Activated naive CD4-positive, alpha-beta T cell treated with anti-CD3 and anti-CD28 coated beads for 36 hours (primary cell): Measurements from ENCODE around the gene CHST5. TPM values are rescaled to one million over a fixed set of nuclear protein-coding genes. Genes with fewer than 3 reads are reported as not detected.
"Not testable (repeated sequence)": the region's sequence is repeated elsewhere in the genome, so short reads cannot be mapped to it uniquely, and the experiment has no call there.

Experiments used
- CTCF ChIA-PET: fragments of 350-600 bp; sonication (Branson Sonifier 250); formaldehyde crosslinking; loops from one replicate; lab custom pipeline; 2021; ENCODE audit warnings: antibody characterized with exemption; lab: Charles Lee
- DNase-seq: peaks from one replicate; pipeline ENCODE4 v3.0.0-alpha.2; 2020
- H3K27ac Mint-ChIP-seq: one replicate; pipeline ENCODE4 v1.8.0; 2021; ENCODE audit warnings: mild to moderate bottlenecking, mixed read lengths
- H3K27me3 Mint-ChIP-seq: one replicate; pipeline ENCODE4 v1.8.0; 2021; ENCODE audit warnings: low read depth, mixed read lengths
- H3K36me3 Mint-ChIP-seq: one replicate; pipeline ENCODE4 v1.8.0; 2021; ENCODE audit warnings: low read depth, mixed read lengths
- H3K4me1 Mint-ChIP-seq: one replicate; pipeline ENCODE4 v1.8.0; 2021; ENCODE audit warnings: low read depth, mixed read lengths
- H3K4me3 Mint-ChIP-seq: one replicate; pipeline ENCODE4 v1.8.0; 2021; ENCODE audit warnings: mild to moderate bottlenecking, moderate library complexity, mixed read lengths
- H3K9me3 Mint-ChIP-seq: one replicate; pipeline ENCODE4 v1.8.0; 2021; ENCODE audit warnings: mixed read lengths
- intact Hi-C: fragments of 100-400 bp; cut with micrococcal nuclease; formaldehyde crosslinking; loops from one replicate; pipeline ENCODE4 v1.15.1; 2023
- total RNA-seq, 2 experiments: library from RNA; stranded (reverse); gene quantifications; one replicate each; pipeline ENCODE4 v1.2.3, GENCODE V29; 2021

The CHST5 gene
- total RNA-seq, 2 experiments from 2014 or later: 0.10 TPM; not detected in 1

- peak; percentile 89 for DNase-seq
- peaks cover 9% of the 10 kb centered on the region for H3K36me3 Mint-ChIP-seq
- H3K27me3 Mint-ChIP-seq: peaks cover 3% of the 10 kb centered on the region
- peak within 1 kb of the TSS; percentile 98 for H3K4me3 Mint-ChIP-seq
- CTCF ChIA-PET: interaction anchor here (1.4 to 2.7 kb wide), 3 partner anchors 55 to 101 kb away, joined by 4 to 13 read pairs (median 12); partner anchors contain the start of genes KARS1, TERF2IP and TMEM170A
- peak within 1 kb of the TSS; percentile 94 for H3K27ac Mint-ChIP-seq
- H3K9me3 Mint-ChIP-seq: no peaks in the 10 kb centered on the region
- peaks cover 38% of the 10 kb centered on the region for H3K4me1 Mint-ChIP-seq
- intact Hi-C loops: loop anchor here (1.0 to 10.0 kb wide), 6 partner anchors 28 to 1624 kb away; partner anchors contain the start of genes CFDP1, KARS1 and TERF2IP
Measured at GRCh38 chr16:75566040-75566757, 30.3 kb upstream of the CHST5 start, which contains the start of gene GABARAPL2. GABARAPL2 (plus strand) TSS chr16:75566379; CDS start chr16:75566487, 108 bp downstream.

- Mint-ChIP-seq H3K27me3 (peaks cover 3% of the 10 kb centered on the region), H3K4me3 (peak overlapping the region; percentile 98), H3K36me3 (peaks cover 7% of the 10 kb centered on the region), H3K4me1 (peaks cover 36% of the 10 kb centered on the region), H3K27ac (peak overlapping the region; percentile 94), H3K9me3 (no peaks in the 10 kb centered on the region)
- intact Hi-C loops: loop anchor here (1.0 to 10.0 kb wide), 10 partner anchors 9 to 1625 kb away; partner anchors contain the start of genes ADAT1, CFDP1, KARS1 and TERF2IP
- CTCF ChIA-PET: interaction anchor here (1.1 to 2.7 kb wide), 6 partner anchors 49 to 366 kb away, joined by 4 to 13 read pairs (median 5); partner anchors contain the start of genes KARS1, TERF2IP and TMEM170A
- no peak for DNase-seq
Measured at GRCh38 chr16:75565640-75566039, 29.7 kb upstream of the CHST5 start.

DNA sequence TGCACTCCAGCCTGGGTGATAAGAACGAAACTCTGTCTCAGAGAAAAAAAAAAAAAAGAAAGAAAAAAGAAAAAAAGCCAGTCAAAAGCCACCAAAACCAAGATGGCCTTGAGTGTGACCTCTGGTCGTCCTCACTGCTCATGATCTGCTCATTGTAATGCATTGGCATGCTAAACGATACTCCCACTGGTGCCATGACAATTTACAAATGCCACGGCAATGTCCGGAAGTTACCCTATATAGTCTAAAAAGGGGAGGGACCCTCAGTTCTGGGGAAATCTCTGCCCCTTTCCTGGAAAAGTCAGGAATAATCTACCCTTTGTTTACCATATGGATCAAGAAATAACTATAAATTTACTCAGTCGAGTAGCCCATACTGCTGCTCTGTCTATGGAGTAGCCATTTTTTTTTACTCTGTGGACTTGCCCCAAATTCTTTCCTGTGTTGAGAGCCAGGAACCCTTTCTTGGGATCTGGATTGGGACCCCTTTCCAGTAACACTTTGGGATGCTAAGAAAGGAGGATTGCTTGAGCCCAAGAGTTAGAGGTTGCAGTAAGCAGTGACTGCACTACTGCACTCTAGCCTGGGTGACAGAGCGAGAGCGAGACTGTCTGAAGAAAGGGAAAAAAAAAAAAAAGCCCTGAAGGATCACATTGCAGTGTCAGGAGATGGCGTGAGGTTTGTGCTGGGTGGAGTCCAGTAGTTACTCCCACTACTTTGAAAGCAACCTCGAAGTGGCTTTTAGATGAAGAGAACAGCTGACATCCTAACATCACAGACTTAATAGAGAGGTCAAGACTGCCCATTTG, 23.9 kb upstream of the CHST5 start:
- Mint-ChIP-seq H3K9me3 (no peaks in the 10 kb centered on the region), H3K4me3 (no peak overlapping the region), H3K27ac (no peak overlapping the region), H3K4me1 (peaks cover 5% of the 10 kb centered on the region), H3K36me3 (no peaks in the 10 kb centered on the region), H3K27me3 (peaks cover 8% of the 10 kb centered on the region)
- DNase-seq: no peak
- CTCF ChIA-PET: interaction anchor here (1.1 kb wide), 1 partner anchor 95 kb away, joined by 5 read pairs; no protein-coding TSS in a partner anchor
- intact Hi-C loops: loop anchor here (10.0 kb wide), 1 partner anchor 545 kb away; no protein-coding TSS in a partner anchor

DNA sequence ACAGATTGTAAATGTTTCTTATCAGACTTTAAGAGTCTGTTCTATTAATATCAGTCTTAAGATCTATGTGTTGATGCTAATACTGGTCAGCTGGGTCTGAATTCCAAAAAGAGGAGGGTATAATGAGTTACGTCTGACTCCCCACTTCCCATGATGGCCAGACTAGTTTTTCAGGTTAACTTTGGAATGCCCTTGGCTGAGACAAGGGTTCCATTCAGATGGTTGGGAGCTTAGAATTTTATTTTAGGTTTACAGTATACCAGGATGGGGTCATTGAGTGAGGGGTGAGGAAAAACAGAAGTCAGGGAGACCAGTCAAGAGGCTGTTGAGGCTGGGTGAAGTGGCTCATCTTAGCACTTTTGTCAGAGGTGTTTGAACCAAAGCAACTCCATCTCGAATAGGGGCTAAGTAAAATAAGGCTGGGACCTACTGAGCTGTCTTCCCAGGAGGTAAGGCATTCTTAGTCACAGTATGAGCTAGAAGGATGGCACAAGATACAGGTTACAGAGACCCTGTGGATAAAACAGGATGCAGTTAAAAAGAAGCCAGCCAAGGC, 23.0 kb upstream of the CHST5 start:
- H3K4me3 Mint-ChIP-seq: no peak overlapping the region
- intact Hi-C loops: no loop called here
- no peaks in the 10 kb centered on the region for H3K9me3 Mint-ChIP-seq
- DNase-seq: no peak
- H3K4me1 Mint-ChIP-seq: peaks cover 5% of the 10 kb centered on the region
- H3K36me3 Mint-ChIP-seq: no peaks in the 10 kb centered on the region
- no peak overlapping the region for H3K27ac Mint-ChIP-seq
- H3K27me3 Mint-ChIP-seq: peaks cover 6% of the 10 kb centered on the region
- CTCF ChIA-PET: interaction anchor here (1.1 kb wide), 1 partner anchor 94 kb away, joined by 5 read pairs; no protein-coding TSS in a partner anchor

DNA sequence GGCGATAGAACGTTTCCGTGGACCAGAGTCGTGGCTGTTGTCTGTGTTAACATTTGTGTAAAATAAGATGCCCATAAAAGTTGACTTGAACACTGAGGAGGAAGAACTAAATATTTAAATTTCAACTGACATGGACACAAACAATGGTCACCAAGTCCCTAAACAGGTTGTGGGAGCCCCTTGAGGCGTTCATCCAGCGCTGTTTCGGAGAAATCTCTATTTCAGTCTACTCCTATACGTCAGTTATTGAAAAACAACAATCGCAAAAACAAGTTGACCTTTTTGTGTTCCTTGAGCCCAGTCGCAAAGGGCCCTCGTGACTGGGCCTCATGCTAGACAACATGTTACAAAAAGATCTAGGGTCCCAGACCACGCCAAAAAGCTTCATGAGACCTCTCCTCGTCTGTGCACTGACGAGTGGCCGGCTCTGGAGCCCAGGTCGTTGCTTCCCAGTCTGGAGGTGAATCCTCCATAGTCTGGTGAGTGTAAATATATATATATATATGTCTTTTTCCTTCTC, 20.6 kb upstream of the CHST5 start:
- intact Hi-C loops: loop anchor here (1.0 to 2.0 kb wide), 8 partner anchors 9 to 1634 kb away; partner anchors contain the start of genes ADAT1, CFDP1, KARS1 and TERF2IP
- no peaks in the 10 kb centered on the region for H3K9me3 Mint-ChIP-seq
- H3K4me1 Mint-ChIP-seq: peaks cover 5% of the 10 kb centered on the region
- no peak for DNase-seq
- H3K36me3 Mint-ChIP-seq: no peaks in the 10 kb centered on the region
- H3K27me3 Mint-ChIP-seq: peaks cover 8% of the 10 kb centered on the region
- H3K4me3 Mint-ChIP-seq: peak overlapping the region; percentile 87
- CTCF ChIA-PET: interaction anchor here (1.2 to 3.4 kb wide), 3 partner anchors 39 to 91 kb away, joined by 4 to 13 read pairs (median 5); no protein-coding TSS in a partner anchor
- peak overlapping the region; percentile 77 for H3K27ac Mint-ChIP-seq

DNA sequence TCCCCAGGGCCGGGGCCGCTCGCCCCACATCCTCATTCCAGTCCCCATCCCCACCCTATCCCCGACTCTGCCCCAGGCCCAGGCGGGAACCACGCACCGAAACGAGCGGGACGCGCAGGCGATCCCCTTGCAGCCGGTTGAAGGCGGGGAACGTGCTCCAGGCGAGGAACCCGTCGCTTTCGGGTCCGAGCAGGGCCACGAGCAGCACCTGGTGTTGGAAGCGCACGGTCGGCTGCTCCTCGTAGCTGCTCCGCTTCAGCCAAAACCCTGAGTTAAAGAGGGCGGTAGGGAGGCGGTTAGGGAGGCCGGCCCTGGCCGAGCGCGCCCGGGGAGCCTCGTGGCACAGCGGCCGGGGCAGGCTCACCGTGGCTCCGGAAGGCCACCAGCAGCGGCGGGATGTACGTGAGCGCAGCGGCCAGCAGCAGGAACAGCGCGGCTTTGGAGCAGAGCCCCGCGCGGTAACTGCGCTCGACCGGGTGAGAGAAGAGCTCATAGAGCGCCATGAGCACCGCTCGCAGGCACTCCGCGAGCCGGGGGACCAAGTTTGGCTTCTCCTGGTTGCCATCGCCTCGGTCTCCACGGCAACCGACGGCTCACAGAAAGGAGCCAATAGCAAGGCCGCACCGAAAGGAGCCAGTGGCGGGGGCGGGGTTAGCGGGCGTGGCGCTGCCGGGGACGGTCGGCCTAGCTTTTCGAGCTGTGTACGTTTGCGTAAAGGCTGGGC, 20.0 kb upstream of the CHST5 start, which contains the start of gene TMEM231:
Gene TMEM231, minus strand, starts transcription at position 546 of the 724 bp plus-strand sequence. Its CDS starts 43 bp downstream, at position 503.
- intact Hi-C loops: loop anchor here (1.0 to 2.0 kb wide), 8 partner anchors 9 to 1634 kb away; partner anchors contain the start of genes ADAT1, CFDP1, KARS1 and TERF2IP
- H3K27ac Mint-ChIP-seq: peak within 1 kb of the TSS; percentile 77
- DNase-seq: peak; percentile 98
- CTCF ChIA-PET: interaction anchor here (1.2 to 3.4 kb wide), 3 partner anchors 39 to 91 kb away, joined by 4 to 13 read pairs (median 5); no protein-coding TSS in a partner anchor
- peaks cover 5% of the 10 kb centered on the region for H3K4me1 Mint-ChIP-seq
- H3K27me3 Mint-ChIP-seq: peaks cover 8% of the 10 kb centered on the region
- H3K9me3 Mint-ChIP-seq: no peaks in the 10 kb centered on the region
- H3K36me3 Mint-ChIP-seq: no peaks in the 10 kb centered on the region
- peak within 1 kb of the TSS; percentile 87 for H3K4me3 Mint-ChIP-seq

- peak; percentile 21 for DNase-seq
- Mint-ChIP-seq H3K9me3 (no peaks in the 10 kb centered on the region), H3K4me3 (peak overlapping the region; percentile 87), H3K27ac (no peak overlapping the region), H3K4me1 (peaks cover 9% of the 10 kb centered on the region), H3K36me3 (no peaks in the 10 kb centered on the region), H3K27me3 (peaks cover 8% of the 10 kb centered on the region)
- intact Hi-C loops: no loop called here
- CTCF ChIA-PET: interaction anchor here (1.4 to 3.4 kb wide), 2 partner anchors 38 to 60 kb away, joined by 5 to 13 read pairs; no protein-coding TSS in a partner anchor
Measured at GRCh38 chr16:75555213-75555706, 19.4 kb upstream of the CHST5 start.

GRCh38 chr16:75552951-75553350, 17.0 kb upstream of the CHST5 start:
- no peak overlapping the region for H3K4me3 Mint-ChIP-seq
- no peaks in the 10 kb centered on the region for H3K9me3 Mint-ChIP-seq

GRCh38 chr16:75550211-75550662, 14.3 kb upstream of the CHST5 start:
- H3K4me3 Mint-ChIP-seq: no peak overlapping the region
- intact Hi-C loops: loop anchor here (1.0 kb wide), 2 partner anchors 33 to 79 kb away; no protein-coding TSS in a partner anchor
- no peaks in the 10 kb centered on the region for H3K36me3 Mint-ChIP-seq
- peaks cover 4% of the 10 kb centered on the region for H3K27me3 Mint-ChIP-seq
- H3K4me1 Mint-ChIP-seq: peaks cover 12% of the 10 kb centered on the region
- H3K27ac Mint-ChIP-seq: no peak overlapping the region
- DNase-seq: peak; percentile 69
- CTCF ChIA-PET: interaction anchor here (0.6 to 3.7 kb wide), 10 partner anchors 19 to 316 kb away, joined by 3 to 27 read pairs (median 4); no protein-coding TSS in a partner anchor
- H3K9me3 Mint-ChIP-seq: no peaks in the 10 kb centered on the region

More at GRCh38 chr16:75552951-75553350, 17.0 kb upstream of the CHST5 start:
- Mint-ChIP-seq H3K4me1 (peaks cover 14% of the 10 kb centered on the region), H3K27me3 (peaks cover 4% of the 10 kb centered on the region), H3K27ac (no peak overlapping the region), H3K36me3 (no peaks in the 10 kb centered on the region)
- intact Hi-C loops: no loop called here
- DNase-seq: no peak
- CTCF ChIA-PET: interaction anchor here (1.5 to 3.7 kb wide), 3 partner anchors 36 to 81 kb away, joined by 4 to 22 read pairs (median 12); no protein-coding TSS in a partner anchor

- DNase-seq, H3K9me3 Mint-ChIP-seq, CTCF ChIA-PET, H3K27ac Mint-ChIP-seq, H3K36me3 Mint-ChIP-seq, intact Hi-C loops, H3K4me1 Mint-ChIP-seq, H3K4me3 Mint-ChIP-seq, H3K27me3 Mint-ChIP-seq: not testable (repeated sequence)
Measured at GRCh38 chr16:75548456-75548855, 12.5 kb upstream of the CHST5 start.
